NCI-H2196 treated with DMSO at 0.1 percent for 48 hours (cell line): ENCODE data around the gene PRM2.

Experiments
- DNase-seq: peaks from one replicate; lab custom pipeline; 2025; ENCODE audit not compliant: unreplicated experiment; lab: John Stamatoyannopoulos, UW

PRM2 gene

GRCh38 chr16:11264155-11264832 lies 12.0 kb downstream of the PRM2 start:
- no peak for DNase-seq

DNA sequence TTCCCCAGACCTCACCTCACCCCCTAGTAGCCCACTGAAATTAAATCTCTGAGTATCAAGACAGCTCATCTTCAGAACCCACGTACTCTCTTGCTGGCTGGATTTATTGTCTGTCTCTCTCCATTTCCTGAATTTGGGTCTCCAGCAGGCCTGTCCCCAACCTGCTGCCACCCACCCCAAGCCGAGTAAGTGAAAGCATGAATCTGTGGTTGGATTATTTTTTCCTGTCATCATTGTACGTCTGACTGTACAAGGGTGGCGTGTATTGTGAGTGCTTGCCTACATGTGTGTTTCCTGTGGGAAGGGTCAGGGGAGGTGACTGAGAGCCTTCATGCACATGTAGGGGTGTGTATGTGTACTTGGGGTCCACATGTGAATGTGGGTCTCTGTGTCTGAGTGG lies 12.5 kb downstream of the PRM2 start:
- DNase-seq = no peak

GRCh38 chr16:11262915-11263314 lies 13.4 kb downstream of the PRM2 start:
- no peak for DNase-seq

DNA sequence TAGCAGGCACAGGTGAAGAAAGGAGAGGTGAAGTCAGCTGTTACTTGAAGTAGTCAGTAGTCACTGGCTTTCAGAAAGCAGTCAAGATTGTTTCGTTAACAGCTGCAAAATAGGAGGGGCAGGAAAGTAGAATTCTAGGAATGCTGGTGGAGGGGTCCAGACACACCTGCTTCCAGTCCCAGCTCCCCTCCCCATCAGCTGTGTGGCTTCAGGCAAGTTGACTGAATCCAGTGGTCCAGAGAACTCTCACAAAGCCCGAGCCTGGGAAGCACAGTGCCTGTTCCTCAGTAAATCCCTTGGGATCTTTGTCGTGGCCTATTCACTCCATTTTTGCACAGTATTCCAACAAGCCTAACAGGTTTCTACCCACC lies 15.7 kb downstream of the PRM2 start:
- DNase-seq = no peak

GRCh38 chr16:11259655-11260595 lies 16.4 kb downstream of the PRM2 start:
- DNase-seq = no peak

- no peak for DNase-seq
Observed at GRCh38 chr16:11258553-11259492, 17.5 kb downstream of the PRM2 start.

DNA sequence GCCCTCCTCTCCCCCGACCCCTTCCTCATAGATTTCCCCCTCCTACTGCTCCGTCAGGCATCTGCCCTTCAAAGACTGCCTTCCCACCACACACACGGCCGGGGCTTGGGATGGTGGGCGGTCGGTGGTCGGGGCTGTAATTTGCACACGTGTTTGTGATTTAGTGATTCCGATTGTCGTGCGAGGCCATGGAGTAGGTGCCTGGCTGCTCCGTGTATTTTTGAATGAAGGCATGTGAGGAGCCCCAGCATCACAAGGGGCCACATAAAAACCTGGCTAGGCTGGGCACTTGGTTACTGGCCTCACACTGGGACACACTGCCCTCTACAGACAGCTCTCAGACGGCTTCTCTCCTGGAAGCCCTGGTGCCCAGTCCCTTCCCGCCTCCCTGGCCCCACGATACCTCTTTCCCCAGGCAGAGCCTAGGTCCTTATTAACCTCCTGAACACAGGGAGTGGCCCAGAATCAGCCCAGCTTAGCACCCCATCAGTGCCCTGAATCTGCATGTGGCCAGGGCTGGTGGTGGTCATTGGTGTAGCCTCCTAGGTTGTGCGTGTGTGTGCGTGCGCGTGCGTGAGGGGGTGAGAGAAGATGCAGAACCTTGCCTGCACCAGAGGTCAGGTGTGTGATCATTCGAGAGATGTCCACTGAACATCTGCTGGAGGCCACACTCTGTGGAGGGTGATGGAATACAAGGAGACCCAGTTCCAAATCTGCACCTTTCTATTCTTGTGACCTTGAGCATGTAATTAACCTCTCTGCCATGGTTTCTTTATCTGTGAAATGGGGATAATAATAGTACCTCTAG lies 18.9 kb downstream of the PRM2 start:
- DNase-seq = peak; percentile 83

DNA sequence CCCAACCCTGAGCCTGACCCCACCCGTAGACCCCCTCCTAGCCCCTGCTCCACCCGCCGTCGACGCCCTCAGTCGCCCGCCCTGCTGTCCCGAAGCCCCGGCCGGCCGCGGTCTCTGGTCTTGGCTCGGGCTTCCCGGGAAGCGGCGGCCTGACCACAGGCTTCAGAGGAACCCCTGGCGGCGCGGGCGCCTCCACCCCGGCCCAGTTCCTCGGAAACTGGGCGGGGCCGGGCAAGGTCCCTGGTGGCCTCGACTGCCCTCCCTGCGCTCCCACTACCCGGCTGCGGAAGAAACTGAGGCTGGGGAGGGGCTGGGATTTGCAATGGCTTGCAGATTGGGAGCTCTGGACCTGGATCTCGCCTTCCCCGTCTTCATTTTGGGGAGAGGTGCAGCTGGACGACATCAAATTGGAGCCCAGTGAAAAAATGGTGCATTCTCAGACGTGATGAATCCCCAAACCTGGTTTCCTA lies 19.6 kb downstream of the PRM2 start:
- no peak for DNase-seq

DNA sequence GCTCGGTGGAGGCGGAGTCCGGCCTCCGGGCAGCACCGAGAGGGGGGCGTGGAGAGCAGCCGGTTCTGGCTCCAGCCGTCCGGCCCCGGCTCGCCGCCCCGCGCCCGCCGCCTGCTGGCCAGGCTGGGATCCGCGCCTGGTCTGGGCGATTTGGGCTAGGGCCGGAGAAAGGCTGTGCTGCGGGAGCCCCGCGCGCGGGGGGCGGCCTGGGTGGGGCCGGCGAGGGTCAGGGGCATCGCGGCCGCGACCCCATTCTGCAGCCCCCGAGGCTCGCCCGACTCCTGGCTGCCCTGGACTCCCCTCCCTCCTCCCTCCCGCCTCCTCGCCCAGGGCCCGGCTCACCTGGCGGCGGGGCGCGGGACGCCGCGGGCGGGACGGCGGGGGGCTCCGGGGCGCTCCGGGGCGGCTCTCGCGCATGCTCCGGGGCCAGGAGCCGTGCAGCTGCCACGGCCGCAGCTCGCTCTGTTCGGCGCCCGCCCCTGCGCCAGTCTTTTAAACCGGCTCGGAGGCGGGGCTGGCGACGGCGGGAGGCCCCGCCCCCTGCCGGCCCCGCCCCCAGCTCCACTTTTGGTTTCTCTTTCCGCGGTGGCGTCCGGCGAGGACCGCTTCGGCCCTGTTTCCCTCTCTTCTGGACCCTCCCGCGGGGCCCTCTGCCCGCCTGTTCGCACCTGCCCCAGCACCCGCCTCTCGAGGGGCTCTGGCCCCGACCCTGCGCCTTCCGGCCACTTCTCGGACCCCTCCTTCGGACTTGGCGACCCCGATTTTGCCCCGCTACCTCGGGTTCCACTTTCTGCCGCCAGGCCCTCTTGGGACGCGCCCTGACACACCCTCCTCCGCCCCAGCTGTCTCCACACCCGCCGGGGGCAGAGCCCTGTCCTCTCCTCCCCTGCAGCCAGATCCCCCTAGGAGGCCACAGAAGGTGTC lies 20.3 kb downstream of the PRM2 start, which contains the start of gene SOCS1:
TSS of gene SOCS1 (minus strand) at position 468 of the 924 bp plus-strand sequence. CDS start 726 bp downstream, outside the sequence.
- DNase-seq = peak; percentile 75

DNA sequence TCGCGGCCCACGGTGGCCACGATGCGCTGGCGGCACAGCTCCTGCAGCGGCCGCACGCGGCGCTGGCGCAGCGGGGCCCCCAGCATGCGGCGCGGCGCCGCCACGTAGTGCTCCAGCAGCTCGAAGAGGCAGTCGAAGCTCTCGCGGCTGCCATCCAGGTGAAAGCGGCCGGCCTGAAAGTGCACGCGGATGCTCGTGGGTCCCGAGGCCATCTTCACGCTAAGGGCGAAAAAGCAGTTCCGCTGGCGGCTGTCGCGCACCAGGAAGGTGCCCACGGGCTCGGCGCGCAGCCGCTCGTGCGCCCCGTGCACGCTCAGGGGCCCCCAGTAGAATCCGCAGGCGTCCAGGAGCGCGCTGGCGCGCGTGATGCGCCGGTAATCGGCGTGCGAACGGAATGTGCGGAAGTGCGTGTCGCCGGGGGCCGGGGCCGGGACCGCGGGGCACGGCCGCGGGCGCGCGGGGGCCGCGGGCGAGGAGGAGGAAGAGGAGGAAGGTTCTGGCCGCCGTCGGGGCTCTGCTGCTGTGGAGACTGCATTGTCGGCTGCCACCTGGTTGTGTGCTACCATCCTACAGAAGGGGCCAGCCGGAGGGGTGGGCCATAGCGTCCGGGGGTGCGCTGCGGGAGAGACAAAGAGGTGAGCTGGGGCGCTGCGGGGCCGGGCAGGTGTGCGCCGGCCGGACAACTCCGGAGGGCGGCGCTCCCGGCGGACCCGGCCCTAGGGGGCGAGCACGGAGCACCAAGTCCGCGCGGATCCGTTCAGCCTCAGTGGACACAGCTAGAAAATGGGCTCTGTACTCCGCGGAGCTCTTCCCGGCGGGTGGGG lies 21.2 kb downstream of the PRM2 start:
- no peak for DNase-seq

DNA sequence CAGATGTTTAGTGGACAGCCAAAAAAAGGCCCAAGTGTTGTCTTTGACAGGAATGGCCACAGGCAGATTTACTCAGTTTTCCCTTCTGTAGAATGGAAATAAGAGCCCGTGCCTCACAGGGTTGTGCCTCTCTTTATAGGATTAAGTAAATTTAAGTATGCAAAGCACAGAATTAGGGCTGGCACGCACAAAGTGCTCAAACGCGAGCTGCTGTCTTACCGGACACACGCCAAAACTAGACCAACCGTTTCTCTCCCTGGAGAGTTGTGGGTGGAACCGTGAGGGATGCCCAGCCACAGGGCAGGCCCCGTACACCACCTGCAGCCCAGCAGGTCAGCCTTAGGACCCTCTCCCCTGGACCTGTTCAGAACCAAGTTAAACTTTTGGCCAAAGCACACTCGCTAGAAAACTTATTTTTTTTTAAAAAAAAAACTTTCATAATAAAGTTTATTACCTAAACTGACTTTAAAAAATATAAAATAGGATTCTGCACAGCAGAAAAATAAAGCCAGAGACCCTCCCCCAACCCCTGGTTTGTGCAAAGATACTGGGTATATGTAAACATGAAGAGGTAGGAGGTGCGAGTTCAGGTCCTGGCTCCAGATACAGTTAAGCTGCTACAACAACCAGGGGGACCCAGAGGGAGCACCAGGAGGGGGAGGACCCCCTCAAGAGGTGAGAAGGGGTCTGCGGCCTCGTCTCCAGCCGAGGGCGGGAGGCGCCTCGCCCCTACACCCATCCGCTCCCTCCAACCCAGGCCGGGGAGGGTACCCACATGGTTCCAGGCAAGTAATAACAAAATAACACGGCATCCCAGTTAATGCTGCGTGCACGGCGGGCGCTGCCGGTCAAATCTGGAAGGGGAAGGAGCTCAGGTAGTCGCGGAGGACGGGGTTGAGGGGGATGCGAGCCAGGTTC lies 22.0 kb downstream of the PRM2 start:
- DNase-seq = no peak

DNA sequence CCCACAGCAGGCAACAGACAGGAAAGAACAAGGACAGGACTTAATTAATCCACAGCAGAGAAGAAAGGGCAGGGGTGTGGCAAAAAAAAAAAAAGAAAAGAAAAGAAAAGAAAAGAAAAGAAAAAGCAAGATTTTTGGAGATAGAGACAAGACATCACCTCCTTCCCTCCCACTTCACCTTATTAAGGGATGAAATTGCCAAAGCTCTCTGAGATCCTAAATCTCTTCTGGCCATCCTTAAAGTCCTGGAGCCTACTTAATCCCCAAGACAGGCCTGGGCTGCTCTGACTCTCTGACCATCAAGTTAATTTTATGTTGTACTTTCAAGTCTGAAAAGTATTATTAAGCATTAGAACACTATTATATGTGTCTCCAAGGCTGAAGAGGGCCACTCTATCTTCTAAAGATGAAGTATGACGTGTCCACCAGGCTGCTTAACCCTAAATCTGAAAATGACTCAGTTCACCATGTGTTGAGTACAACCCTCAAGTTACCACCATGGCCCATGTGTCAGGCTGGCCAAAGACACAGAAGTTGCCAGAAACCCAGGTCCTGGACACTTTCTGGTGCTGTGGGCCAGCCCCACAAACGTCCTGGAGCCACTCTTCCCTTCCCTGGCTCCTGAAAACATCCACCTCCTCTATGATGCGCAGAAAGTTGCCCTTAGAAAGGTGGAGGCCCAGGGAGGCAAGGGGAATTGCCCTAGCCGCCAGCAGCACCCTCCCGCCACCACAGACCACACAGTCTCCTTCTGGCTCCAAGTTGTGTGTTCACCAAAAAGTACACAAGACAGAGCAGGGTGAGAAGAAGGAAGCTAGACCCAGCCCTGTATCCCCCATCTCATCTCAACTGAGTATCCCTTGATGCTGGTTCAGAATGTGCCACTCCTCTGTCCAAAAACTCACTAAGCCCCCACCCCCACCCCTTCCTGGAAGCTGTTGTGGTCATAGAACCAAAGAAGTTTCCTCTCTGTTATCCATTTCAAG lies 23.0 kb downstream of the PRM2 start:
- no peak for DNase-seq

- no peak for DNase-seq
Observed at GRCh38 chr16:11252482-11252931, 23.8 kb downstream of the PRM2 start.

GRCh38 chr16:11251525-11252481 lies 24.5 kb downstream of the PRM2 start:
- no peak for DNase-seq
